Skin of body (tissue), 2 donors: Measurements from ENCODE around the gene SEC14L6. TPM values are rescaled to one million over a fixed set of nuclear protein-coding genes. Genes with fewer than 3 reads are reported as not detected.

Experiments used
- DNase-seq: peaks from one replicate; lab custom pipeline; 2025; lab: John Stamatoyannopoulos, UW
- total RNA-seq: library from RNA; depleted of rRNA; stranded (reverse); fragments of >200 nt; gene quantifications from one replicate; pipeline ENCODE4 v1.2.3, GENCODE V29; 2014

Gene SEC14L6
- total RNA-seq, 1 donor from 2014 or later = 18.4 TPM

DNA sequence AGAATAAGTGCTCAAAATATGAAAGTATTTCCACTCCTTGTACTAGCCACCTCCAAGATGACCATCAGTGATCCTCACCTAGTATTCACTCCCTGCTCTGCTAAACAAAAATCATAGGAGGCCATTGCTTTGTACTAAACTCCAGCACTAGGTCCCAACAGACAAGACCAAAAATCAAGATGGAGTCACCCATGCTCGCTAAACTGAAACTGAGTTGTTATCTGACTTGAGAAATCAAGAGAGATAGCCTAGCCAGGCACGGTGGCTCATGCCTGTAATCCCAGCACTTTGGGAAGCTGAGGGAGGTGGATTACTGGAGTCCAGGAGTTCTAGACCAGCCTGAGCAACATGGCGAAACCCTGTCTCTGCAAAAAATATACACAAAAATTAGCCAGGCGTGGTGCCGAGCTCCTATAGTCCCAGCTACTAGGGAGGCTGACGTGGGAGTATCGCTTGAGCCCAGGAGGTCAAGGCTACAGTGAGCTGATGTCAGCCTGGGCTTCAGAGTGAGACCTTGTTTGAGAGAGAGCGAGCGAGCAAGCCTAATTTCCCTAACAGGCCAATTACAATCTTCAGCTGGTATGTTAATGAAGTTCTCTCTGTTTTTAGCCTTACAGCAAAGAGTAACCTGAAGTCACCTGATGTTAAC, 9.3 kb downstream of the SEC14L6 start:
- DNase-seq = no peak

DNA sequence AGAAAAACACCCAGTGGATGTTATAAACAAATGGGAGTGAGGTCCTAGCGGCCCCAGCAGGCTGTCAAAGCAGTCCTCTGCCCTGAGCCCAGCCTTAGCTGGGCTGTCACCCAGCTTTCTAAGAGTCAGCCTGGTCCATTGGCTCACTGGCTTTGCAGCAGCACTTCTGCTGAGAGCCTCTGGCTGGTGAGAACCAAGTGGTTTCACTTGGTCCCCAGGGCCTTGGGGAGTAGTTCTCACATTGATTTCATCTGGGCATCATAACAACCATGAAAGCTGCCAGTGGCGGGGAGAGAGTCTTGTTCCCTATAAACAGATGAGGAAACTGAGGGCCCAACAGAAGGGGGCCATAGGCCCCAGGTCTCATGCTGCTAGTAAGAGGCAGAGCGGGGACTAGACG, 11.4 kb downstream of the SEC14L6 start:
- DNase-seq = no peak

DNA sequence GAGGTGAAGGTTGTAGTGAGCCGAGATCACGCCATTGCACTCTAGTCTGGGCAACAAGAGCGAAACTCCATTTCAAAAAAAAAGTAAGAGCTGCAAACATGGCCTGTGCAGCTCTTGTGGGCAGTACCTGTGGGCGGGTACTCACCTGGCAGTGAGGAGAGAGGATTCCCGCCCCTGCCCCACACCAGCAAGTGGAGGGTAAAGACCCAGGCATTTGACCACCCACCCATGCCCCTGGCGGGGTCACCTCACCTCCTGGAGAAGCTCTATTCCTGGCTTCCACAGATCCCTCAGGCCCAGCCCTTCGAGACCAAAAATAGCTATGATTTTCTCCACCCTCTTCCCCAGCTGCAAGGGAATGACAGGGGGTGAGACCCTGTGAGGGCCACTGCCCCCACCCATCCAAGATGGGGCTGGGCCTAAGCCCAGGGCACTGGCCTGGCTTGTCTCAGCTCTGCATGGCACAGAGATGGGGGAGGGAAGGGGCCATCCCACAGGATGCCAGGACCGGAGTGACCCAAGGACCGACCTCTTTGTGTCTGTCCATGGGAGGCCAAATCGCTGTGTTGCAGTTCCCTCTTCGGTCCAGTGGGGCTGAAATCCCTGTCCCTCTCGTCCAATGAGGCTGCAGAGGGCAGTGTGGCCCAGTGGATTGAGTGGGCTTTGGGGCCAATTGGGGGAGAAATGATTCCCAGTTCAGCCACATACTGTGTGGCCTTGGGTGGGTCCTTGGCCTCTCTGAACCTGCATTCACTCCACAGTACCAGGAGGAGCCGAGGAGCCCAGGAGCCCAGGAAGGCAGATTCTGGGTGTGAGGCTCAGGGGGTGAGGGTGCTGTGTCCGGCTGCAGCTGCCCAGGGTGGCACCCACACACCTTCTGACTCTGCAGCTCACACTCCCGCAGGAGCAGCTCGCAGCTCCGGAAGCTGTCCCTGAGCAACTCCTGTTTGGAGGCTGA, 14.6 kb downstream of the SEC14L6 start:
- DNase-seq = no peak

DNA sequence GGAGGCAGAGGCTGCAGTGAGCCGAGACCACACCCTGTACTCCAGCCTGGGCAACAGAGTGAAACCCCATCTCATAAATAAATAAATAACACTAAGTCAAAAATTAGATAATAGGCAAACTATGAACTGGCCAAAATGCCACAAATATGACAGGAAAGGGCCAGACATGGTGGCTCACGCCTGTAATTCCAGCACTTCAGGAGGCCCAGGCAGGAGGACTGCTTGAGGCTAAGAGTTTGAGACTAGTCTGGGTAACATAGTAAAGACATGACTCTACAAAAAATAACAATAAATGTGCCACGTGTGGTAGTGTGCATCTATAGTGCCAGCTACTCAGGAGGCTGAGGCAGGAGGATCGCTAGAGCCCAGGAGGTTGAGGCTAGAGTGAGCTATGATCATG, 19.9 kb downstream of the SEC14L6 start:
- DNase-seq = no peak

DNA sequence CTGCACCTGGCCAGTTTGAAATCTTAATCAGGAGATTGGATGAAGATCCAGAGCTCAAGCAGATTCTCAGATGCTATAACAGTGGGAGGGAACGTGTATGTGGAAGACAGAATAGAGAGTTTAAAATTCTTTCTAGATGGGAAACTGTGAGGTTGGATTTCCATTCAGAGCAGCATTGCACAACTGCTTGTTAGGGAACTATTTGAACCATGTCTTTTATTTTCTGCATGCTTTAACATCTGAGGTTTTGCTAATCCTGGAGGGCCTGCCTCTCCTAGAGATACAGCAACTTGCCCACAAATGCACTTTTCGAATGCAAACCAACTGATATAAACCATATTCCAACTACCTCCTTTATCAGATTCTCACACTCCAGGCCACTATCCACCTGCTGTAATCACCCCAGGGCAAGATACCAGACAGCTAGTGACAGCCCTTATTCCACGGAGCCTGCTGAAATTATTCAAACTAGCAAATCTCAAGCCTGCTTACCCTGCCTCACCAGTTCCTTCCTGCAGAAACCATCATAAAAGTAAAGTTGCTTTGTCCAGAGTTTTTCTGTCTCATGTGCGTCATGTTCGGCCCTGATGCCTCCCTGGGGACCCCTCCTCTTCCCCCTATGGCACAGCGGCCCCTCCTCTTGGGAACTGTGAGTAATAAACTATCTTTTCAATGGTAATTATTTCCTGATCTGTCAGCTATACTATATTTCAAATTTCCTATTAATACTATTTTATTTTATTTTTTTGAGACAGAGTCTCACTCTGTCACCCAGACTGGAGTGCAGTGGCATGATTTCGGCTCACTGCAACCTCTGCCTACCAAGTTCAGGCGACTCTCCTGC, 22.7 kb downstream of the SEC14L6 start:
- no peak for DNase-seq

- no peak for DNase-seq
Measured at GRCh38 chr22:30521368-30522156, 25.0 kb downstream of the SEC14L6 start.

DNA sequence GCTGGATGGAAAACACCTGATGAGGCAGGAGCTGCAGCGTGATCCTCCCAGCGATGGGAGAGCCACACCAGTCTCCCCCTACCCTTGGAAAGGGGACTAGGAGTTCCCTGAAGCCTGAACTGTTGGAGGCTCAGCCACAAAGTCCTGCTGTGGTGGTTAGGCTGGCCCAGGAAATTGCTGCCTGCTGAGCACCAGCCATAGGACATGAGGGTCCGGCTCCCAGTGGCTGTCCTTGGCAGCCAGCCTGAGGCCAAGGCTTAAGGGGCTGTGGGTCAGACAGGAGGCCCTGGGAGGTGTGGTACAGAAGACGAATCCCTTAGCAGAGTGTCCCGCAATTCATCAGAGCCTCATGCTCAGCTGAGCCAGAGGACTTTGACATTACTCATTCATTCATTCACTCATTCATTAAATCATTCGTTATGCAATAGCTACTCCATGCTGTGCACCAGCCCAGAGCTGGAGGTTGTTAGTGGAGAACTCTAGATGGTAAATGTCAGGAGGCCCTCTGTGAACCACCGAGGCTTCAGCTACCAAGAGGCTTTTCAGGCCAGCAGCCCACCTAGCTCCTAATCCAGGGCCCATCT, 26.6 kb downstream of the SEC14L6 start:
- DNase-seq = no peak

DNA sequence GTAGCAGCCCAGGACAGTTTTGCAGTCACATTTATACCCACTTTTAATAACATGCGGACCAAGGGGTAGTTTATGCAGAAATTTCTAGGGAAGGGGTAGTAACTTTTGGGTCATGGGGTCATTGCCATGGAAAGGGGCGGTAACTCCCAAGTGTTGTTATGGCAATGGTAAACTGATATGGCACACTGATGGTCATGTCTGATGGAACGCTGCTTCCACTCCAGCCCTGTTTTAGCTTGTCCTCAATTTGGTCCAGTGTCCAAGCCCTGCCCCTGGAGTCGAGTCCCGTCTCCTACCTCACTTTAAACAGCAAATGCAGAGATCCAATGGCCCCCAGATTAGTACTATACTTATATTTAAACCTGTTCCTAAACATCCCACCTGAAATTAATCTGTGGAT, 29.8 kb downstream of the SEC14L6 start:
- DNase-seq = no peak

- DNase-seq = no peak
Measured at GRCh38 chr22:30516273-30516672, 30.3 kb downstream of the SEC14L6 start.

GRCh38 chr22:30514252-30514651, 32.3 kb downstream of the SEC14L6 start:
- no peak for DNase-seq

GRCh38 chr22:30513462-30513861, 33.1 kb downstream of the SEC14L6 start:
- no peak for DNase-seq

DNA sequence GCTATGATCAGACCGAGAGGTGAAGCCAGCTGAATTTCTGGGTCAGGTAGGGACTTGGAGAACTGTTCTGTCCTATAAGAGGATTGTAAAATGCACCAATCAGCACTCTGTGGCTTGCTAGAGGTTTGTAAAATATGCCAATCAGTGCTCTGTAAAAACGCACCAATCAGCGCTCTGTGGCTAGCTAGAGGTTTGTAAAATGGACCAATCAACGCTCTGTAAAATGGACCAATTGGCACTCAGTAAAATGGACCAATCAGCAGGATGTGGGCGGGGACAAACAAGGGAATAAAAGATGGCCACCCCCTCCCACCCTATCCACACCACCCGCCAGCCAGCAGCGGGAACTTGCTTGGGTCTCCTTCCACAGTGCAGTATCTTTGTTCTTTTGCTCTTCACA, 34.6 kb downstream of the SEC14L6 start:
- no peak for DNase-seq

DNA sequence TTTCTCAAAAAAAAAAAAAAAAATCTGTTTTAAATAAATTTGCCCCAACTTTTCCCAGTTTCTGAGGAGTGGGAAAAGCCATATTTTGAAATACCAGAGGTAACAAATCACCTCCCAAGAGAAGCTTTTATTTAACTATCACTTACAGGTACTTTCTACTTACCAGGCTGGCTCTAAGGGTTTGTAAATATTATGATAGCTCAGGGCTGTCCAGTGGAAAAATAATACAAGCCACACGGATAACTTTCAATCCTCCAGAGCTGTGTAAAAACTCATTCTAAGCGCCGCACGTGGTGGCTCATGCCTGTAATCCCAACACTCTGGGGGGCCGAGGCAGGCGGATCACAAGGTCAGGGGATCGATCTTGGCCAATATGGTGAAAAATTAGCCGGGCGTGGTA, 35.4 kb downstream of the SEC14L6 start:
- DNase-seq = no peak

- DNase-seq = no peak
Measured at GRCh38 chr22:30508216-30508615, 38.3 kb downstream of the SEC14L6 start.

DNA sequence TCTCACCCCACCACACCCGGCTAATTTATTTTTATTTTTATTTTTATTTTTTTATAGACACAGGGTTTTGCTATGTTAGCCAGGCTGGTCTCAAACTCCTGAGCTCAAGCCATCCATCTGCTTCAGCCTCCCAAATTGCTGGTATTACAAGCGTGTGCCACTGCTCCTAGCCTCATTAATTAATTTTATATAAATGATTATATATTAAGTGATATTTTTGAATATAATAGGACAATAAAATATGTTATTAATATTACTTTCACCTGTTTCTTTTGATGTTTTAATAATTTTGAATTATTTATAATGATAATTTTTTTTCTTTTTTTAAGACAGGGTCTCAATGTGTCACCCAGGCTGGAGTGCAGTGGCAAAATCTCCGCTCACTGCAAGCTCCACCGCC, 38.9 kb downstream of the SEC14L6 start:
- DNase-seq = no peak

DNA sequence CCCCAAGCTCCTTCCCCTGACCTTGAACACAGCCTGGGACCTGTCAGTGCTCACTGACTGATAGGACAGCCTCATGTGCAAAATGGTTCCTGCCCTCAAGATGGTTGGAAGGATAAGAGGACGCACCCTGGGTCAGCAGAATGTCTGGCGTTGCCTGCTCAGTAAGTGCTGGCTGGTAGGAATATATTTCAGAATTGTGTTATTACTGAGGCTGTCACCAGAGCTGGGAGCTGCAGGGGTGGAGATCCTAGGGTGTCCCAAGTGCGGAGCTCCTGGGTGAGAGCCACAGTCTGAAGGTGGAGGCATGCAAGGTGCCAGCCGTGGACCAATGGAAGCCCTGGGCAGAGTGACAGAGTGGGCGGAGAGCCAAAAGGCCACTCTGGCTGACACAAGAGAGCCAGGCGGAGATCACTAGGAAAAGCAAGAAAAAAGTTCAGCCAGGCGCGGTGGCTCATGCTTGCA, 40.0 kb downstream of the SEC14L6 start:
- no peak for DNase-seq

- DNase-seq = no peak
Measured at GRCh38 chr22:30503551-30503950, 43.0 kb downstream of the SEC14L6 start.

DNA sequence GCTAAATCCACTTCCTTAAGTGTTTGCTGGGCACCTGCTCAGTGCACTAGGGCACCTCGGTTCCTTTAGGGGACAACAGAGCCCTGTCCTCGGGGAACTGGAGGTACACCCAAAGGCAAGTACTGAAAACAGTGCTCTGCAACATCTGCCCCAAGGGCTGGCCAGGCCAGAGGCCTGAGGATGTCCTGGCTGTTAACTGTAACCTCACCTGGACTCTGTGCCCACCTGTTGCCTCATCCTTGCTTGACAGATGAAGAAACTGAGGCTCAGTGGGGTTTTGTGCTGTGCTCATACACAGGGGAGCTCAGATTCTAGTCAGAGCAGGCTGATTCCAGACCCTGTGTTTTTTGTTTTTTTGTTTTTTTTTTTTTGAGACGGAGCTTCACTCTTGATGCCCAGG, 43.6 kb downstream of the SEC14L6 start:
- no peak for DNase-seq

- no peak for DNase-seq
Measured at GRCh38 chr22:30502153-30502552, 44.4 kb downstream of the SEC14L6 start.

GRCh38 chr22:30500628-30501027, 45.9 kb downstream of the SEC14L6 start:
- no peak for DNase-seq
